NCI-H526 (cell line): ENCODE data around the gene THAP7.

ENCODE experiments used
- DNase-seq, 2 experiments: peaks; one replicate each; lab custom pipeline; 2025; lab: John Stamatoyannopoulos, UW

Gene THAP7

DNA sequence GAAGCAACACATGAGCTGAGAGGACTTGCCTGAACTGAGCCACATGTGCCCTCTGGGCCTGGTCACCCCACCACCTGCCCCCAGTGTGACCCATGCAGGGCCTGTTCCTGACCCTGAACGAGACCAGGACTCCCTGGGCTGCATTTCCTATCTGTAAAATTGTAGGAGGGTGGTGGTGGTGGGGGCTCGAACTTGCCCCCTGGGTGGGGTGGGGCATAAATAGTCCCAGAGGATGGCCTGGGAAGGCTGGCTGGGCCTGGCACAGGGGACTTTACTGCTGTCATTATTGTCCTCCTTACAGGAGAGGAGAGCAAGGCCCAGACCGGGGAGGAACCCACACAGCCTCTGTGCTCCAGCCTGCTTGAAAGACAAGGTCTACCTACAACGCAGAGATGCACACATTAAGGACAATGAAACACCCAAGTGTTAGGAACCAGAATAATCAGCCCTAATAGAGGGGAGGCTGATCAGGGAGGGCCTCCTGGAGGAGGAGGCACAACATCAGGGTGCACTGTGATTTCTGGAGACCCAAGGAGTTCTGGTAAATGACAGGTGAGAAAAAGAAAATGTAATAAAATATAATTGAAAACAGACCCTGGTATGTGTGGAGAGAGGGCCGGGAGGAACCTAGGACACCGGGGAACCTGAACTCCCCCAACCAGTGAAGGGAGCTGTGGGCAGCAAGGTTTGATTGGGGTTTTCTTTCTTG lies 37.7 kb downstream of the THAP7 start:
- DNase-seq = no peak

DNA sequence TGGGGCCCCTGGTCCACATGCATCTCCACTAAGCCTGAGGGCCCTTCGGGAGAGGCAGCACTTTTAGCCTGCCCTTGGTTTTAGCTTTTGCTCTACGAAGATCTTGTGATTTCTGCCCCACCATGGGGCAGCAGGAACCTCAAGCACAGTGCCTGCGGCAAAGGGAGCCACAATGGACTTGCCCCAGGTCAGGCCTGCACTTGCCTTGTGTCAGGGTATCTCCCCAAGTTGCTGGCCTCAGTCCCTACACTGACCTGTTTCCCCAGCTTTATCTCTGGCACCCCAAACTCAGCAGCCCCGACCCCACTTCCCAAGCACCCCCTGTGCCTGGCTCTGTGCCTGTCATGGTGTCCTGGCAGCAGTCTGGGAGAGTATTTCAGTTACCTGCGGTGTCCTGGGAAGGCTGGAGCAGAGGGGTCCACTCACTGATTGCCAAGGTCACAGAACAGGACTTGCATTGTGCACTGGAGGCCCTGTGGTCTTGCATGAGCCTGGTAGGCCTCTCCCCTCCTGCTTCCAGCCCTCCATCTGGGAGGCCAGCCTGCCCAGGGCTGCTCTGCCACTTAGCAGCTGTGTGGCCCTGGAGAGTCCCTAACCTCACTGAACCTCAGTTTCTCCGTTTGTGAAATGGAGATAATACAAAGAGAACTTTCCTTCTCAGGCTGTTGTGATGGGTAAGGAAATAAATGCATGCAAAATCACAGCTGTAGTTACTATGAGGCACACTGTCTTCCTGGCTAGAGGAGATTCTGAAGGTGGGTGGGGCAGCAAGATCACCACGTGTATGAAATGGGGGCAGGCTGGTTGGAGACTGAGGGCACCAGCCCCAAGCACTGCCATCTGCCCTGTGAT lies 38.5 kb downstream of the THAP7 start:
- DNase-seq = no peak

DNA sequence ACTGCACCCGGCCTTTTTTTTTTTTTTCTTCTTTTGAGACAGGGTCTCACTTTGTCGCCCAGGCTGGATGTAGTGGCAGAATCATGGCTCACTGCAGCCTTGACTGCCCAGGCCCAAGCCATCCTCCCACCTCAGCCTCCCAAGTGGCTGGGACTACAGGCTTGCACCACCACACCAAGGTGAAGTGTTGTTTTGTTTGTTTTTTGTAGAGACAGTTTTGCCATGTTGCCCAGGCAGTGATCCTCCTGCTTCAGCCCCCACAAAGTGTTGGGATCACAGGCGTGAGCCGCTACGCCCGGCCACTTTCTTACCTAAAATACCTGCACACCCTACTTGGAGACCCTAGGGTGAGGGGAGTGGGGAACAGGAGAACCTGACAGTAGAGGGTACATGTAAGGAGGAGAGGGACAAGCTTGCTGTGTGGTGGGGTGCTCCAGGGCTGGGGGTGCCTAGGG lies 39.4 kb downstream of the THAP7 start:
- DNase-seq = no peak

DNA sequence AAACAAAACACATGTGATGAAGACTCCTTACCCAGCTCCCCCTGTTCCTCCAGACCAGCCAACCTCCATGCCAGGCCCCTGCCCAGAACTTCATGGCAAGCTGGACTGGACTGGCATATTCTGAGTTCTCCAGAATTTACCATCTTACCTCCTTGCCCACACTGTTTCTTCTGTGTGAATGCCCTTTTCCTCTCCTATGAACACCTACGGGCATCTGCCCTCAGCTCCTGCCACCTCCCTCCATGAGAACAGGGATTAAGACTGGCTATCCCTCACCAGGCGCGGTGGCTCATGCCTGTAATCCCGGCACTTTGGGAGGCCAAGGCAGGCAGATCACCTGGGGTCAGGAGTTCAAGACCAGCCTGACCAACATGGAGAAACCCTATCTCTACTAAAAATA lies 41.3 kb downstream of the THAP7 start:
- no peak for DNase-seq

DNA sequence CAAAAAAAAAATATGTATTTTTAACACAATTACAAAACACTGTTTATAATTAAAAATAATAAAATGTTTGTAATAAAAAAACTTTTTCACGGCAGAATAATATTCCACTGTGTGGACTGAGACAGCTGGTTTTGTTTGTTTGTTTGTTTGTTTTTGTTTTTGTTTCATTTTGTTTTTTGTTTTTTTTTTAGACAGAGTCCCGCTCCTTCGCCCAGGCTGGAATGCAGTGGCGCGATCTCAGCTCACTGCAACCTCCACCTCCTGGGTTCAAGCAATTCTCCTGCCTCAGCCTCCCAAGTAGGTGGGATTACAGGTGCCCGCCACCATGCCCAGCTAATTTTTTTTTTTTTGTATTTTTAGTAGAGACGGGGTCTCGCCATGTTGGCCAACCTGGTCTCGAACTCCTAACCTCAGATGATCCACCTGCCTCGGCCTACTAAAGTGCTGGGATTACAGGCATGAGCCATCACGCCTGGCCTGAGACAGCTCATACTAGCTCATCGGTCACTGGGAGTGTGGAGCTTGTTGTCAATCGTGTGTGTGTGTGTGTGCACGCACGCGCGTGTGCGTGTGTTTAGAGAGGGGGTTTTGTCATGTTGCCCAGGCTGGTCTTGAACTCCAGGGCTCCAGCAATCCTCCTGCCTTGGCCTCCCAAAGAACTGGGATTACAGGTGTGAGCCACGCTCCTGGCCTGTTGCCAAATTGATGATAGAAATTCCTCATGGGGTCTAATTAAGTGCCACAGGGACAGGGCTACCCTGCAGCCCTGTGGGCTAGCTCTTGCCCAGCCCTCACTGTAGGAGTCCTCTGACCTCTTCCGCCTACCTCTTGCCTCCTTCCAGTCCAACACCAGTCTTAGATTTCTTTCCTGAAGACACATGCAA lies 42.1 kb downstream of the THAP7 start:
- DNase-seq = no peak

DNA sequence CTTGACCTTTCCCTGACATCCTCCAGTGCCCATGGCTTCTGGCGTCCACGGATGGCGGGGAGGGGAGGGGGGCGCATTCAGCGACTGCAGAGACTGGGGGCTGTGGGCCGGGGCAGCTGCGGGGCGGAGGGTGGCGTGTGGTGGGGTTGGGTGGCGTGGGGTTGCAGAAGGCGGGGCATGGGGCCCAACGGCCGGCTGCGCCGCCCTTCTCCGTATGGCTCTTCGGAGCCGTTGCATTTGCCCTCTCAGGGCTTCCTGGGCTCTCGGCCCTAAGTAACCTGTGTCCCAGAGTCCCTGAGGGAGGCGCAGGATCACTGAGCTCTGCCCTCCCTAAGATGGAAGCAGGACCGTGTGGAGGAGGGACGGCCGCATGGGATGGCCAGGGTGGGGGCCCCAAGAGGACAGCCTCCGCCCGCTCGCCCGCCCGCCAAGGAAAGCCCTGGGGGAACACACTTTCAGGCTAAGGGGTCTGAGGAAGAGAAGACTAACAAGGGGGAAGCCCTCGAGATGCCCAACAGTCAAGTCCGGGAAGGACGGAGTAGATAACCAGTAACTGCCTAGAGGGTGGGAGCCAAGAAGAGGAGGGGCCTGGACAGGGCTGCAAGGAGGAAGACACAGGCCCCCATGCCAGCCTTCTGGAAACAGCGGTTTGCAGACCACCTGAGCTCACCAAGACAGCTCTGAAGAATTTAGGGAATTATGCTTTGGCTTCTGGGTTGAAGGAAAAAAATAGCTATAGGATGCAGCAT lies 44.1 kb downstream of the THAP7 start:
- peak in 1 of 2 experiments; percentile 62 for DNase-seq

DNA sequence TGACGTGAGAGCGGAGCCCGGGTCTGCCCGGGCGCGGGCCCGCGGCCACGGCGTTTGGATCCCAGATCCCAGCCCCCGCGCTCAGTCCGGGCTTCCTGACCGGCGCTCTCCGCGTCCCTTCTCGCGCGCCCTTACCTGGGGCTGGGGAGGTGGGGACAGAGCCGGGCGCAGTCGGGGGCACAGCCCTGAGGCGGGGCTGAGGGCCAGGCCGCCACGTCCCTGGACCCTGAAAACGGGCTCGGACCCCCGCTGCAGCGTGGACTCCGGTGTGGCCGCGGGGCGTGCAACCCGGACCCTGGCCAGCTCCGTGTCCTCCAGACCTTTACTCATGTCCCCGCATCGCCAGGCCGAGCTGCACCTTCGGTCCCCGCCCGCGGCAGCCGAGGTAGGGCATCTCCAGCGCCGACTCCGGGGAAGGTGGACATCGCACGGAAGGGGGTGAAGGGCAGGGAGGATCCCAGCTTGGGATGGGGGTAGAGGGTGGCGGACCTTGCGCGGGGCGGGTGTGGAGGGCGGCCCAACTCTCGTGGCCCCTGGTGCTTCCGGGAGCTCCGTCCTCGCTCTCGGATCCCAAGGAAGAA lies 44.7 kb downstream of the THAP7 start:
- DNase-seq = peak in 1 of 2 experiments; percentile 45

DNA sequence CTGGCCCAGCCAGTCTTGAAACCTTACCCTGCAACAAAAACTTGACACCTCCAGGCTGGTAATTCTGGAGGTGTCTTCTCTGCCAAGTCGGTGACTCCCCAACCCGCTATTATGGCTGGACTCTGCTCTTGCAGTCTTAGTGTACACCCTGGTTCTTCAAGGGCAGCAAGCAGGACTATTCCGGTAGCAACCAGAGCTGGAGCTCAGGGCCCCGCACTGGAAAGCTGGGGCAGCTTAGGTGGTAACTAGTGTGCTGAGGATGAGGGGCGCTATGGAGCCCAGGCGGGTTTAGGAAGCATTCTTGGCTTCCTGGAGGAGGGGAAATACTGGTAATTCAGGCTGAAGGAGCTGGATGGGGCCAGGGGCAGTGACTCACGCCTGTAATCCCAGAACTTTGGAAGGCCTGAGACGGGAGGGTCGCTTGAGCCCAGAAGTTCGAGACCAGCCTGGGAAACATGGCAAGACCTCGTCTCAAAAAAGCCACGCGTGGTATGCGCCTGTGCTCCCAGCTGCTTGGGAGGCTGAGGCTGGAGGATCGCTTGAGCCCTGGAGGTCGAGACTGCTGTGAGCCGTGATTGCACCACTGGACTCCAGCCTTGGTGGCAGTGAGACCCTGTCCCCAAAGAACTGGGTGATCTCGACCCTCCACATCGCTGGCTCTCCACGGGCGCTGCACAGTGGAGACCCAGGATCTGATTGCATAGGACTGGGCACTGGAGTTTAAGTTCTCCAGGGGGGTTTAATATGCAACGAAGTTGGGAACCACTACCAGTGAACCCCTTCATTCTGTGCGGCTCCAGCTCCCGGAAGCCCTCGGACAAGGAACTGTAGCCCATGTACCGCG lies 45.4 kb downstream of the THAP7 start:
- peak in 1 of 2 experiments; percentile 38 for DNase-seq

DNA sequence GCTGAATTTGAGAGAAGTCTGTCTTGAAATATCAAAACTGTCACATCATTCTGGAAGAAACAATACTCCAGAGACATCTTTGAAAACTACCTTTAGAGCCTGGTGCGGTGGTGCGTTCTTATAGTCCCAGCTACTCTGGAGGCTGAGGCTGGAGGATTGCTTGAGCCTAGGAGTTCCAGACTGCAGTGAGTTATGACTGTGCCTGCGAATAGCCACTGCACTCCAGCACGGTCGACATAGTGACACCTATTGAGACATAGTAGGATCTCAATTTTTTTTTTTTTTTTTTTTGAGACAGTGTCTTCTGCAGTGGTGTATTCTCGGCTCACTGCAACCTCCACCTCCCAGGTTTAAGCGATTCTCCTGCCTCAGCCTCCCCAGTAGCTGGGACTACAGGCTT lies 46.4 kb downstream of the THAP7 start:
- DNase-seq = no peak

DNA sequence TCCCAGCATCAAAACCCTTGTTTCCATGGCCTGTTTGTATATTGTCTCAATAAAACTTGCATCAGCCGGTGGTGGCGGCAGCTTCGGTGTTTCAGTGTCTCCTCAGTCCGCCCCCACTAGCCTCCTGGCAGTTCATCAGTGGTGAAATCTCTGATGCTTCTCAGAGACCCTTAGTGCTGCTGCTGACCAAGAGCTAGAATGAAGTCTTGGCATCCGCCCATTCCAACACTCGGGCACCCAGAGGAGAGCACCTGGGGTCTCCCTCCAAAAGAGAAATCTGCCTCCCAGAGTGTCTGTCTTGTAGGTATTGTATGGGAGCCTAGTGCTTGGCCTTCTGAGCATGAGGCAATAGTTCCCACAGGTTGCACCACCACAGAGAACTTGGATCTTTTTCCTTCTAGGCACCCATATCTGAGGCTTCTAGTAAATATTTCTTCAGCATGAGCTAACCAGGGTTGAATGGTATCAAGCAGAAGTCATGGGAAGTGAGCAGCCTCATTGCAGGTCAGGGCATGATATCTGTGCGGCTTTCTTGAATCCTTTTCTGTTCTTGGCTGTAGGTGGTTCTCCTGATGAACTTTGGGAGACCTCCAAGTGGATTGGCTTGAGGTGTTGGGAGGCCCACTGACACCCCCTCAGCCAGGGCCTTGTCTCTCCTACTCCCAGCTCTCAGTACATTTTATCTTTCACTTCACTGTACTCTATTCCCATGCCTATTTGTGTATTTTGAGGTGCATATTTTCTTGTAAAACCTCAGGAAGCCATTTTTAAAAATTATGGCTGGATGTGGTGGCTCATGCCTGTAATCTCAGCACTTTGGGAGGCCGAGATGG lies 48.0 kb downstream of the THAP7 start:
- no peak for DNase-seq

DNA sequence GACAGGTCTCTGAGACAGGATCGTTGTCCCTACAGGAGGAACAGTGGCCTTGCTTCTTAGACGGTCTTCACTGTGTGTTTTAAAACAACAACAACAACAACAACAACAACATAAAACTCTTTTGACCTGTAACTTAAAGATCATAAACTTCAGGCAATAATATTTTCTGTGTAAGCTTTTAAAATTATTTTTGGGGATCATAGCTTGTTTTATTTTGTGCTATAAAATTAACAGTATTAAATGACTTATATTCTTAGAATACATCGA lies 48.6 kb downstream of the THAP7 start:
- no peak for DNase-seq

DNA sequence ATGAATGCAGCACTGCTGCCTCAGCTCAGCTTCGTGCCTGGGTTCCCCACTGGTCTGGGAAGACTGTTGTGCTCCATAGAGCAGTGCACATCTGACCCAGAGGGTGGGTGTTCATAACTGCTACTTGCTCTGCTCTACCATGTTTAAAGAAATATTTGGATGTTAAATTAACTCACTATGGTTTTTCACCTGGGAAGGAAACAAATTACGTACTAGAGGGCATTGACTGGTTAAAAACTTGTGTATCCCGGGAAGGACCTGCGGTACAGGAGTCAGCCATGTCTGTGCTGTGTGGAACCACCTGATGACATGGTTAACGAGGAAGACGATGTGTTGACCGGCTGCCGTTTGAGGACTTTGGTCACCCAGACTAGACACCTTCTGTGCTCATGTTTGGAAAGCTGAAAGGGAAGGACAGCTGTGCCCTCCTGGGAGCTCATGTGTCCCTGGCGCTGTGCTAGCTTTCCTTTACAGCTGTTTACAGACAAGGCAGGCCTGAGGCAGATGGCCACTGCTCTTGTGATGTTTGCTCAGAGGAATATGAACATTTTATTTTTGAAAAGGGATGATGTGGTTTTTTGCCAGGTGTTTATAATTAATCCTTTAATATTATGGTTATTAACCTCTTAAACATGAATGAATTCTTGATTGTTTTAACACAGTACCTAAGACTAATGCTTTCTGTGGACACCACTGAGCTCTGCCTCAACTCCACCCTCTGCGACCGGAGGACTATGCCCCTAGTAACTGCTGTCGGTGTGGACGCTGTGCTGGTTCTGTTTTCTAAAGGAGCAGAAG lies 49.2 kb downstream of the THAP7 start:
- DNase-seq = peak in 1 of 2 experiments; percentile 63

DNA sequence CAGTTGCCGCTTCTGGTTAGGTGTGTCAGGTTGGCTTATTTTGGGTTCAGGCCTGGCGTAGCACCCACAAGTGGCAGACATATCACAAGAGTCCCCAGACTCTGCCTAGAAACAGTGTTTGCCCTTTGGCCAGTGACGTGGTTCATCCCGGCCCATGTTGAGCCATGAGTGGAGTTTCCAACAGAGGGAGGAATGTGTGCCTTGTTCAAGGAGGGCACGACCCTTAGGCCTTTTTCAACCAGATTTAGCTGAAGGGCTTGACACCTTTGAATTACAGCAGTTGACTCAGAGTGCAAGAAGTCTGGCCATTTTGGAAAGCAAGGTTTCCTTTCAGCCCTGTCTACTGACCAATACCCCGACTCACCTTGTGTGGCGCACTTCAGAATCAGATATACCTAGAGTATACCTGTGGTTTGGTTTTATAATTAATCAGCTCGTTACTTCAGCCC lies 50.0 kb downstream of the THAP7 start:
- peak in 1 of 2 experiments; percentile 25 for DNase-seq

DNA sequence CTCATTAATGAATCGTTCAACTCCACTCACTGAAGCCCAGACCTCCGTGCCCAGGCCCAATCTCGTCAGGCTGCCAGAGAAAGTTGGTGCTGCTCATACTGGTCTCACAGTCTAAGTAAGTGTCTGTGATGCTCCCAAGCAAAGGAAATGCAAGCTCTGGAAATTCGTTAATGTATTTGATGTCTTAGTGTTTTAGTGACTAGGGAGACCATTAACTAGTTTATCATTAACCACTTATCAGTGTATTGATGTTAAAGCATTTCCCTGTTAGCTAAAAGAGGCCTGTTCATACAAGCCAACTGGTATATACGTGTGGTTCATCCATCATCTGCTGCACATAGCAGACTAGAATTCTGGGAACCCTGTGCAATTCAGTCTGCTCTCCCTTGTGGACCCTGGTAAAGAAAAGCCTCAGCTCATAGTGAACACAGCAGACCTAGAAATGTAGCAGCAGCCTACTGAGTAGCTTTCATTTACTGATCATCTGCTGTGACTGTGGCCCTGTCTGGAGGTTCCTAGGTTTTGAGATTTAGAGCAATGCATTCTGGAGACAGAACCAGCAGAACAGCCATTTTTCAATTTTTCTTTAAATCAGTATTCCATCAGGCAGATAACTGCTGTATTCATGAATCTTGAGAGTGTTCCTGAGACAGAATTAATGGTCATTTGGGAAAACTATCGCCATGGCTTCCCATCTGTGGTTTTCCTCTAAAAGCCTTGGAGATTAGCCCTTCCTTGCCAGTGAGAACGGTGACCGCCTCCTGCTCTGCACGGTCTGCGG lies 50.6 kb downstream of the THAP7 start:
- DNase-seq = no peak

DNA sequence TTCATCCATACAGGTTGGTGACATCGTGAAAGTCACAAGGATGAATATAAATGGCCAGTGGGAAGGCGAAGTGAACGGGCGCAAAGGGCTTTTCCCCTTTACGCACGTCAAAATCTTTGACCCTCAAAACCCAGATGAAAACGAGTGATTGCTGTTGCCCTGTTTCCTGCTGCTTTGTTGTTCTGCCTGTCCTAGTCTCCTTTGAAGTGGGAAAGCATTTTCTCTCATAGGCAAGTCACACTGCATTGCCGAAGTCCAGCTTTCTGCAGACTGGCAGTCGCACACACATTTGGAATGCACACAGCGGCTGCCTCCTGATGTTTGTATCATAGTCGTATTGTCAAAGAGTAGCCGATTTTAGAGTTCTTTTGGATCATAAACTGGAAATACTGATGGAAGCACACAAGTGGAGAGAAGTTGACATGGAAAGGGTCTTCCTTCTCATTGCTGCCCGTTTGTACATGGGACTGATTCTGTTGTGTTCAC lies 52.2 kb downstream of the THAP7 start:
- no peak for DNase-seq
